GM19452 (cell line): Measurements from ENCODE around the gene RHOT1.
"Not testable (repeated sequence)": the region's sequence is repeated elsewhere in the genome, so short reads cannot be mapped to it uniquely, and the experiment has no call there.

Experiments
- ATAC-seq: cut with Tn5 transposase; IDR thresholded peaks from one replicate; pipeline ENCODE4 v1.9.1; 2021; ENCODE audit not compliant: unreplicated experiment

RHOT1 gene

DNA sequence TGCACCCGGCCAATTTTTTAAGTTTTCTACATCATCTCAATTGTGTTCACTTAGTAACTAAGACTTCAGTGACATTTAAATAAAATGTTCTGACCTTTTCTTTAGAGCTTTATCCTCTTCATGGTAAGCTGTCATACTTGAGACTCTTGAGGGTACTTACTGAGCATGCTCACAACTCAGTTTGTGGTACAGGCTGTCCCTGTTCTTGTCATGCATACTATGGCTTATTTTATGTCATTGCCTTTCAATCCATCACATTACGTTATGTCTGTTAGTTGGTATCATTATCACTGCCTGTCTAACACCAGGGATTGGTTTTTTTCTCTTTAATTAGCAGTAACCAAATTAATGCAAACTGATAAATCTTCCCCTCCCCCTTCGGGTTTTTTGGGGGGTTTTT is 81.4 kb downstream of the RHOT1 start:
- ATAC-seq = no peak

DNA sequence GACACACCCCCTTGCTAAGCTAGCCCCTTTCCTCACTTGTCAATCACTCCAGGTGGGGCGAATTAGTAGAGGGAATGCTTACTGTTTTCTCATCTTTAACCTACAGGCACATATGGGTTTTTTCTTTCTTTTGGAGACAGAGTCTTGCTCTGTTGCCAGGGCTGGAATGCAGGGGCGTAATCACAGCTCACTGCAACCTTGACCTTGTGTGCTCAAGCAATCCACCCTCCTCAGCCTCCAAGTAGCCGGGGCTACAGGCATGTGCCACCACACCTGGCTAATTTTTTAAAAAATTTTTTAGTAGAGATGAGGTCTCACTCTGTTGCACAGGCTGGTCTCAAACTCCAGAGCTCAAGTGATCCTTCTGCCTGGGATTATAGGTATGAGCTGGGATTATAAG is 84.6 kb downstream of the RHOT1 start:
- no peak for ATAC-seq

- ATAC-seq = no peak
Observed at GRCh38 chr17:32227910-32228309, 85.6 kb downstream of the RHOT1 start.

- ATAC-seq = no peak
Observed at GRCh38 chr17:32235588-32235987, 93.3 kb downstream of the RHOT1 start.

DNA sequence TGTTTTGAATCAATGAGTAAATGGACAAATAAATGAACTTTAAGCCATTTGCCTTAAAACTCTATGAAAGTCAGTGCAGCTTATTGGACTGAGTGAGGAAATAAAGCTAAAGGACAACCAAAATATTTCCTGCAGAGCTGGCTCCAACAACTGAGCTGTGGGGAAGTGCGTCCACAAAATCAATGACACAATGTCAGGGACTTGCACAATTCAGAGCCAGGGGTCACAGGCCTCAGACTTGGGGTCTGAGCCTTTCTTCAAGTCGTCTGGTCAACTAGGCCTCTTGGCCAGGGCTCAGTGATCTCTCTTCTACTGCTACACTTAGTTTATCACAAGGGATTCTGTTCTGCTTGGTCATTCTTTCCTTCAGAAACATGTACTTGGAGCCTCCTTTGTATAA is 97.2 kb downstream of the RHOT1 start:
- ATAC-seq = no peak

DNA sequence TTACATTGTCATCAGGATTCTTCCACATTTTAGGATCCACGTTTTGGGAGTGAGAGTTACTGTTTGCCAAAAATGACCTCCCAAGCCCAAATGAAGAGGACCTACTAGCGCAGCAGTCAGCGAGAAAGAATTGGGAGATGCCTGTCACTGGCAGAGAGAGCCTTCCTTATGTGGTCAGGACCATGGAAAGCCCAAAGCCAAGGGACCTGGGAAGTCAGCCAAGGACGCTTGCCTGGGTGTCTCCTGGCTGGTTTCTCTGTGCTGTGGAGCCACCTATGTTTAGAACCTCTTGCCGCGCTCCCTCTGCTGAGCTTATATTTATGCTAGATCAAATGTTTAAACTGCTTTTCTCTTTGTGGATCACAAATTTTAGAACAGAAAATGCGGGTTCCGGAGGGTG is 98.4 kb downstream of the RHOT1 start:
- ATAC-seq = no peak

DNA sequence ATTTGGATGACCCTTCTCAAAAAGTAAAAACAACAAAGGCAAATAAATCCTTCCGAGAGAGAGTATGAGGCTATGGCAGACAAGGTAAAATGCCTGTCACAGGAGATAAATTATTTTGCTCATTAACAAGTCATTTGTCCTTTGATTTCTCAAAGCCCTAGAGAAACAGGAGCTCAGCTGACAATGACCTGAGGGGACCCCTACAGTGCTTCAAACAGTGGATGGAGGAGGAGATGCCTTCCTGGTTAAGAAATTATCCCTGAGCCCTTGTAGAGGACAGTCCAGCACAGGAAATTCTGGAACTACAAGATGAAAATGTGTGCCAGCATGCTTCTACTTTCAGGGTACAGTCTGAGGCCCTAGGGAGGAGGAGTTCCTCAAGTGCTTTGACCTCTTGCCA is 99.3 kb downstream of the RHOT1 start:
- no peak for ATAC-seq

DNA sequence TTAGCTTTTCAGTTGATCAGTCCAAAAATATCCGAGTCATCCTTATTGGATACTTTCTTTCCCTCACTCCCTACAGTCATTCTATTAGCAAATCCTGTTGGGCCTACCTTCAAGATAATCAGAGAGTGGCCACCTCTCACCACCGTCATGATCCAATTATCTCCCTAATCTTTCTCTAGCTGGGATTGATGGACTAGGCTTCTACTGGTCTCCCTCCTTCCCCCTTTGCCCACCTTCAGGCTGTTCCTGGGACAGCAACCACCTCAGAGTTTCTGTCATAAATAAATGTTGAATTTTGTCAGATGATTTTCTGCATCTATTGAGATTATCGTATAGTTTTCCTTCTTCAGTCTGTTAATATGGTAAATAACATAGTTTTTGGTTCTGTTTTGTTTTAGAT is 107.2 kb downstream of the RHOT1 start:
- ATAC-seq = no peak

DNA sequence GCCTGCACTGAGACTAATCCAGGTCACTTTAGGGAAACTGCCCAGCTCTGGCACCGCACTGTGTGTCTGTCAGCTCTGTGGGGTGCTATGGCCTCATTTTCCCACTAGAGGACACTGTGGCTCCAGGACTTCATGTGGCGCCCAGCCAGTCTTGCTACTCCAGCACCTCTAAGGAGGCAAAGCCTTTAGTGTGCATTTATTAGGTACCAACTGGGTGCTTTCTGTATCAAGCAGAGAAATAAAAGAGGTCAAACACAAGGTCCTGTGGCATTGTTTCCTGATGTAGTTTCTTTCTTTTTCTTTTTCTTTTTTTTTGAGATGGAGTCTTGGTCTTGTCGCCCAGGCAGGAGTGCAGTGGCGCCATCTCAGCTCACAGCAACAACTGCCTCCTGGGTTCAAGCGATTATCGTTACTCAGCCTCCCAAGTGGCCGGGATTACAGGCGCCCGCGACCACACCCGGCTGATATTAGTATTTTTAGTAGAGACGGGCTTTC is 110.9 kb downstream of the RHOT1 start:
- no peak for ATAC-seq

DNA sequence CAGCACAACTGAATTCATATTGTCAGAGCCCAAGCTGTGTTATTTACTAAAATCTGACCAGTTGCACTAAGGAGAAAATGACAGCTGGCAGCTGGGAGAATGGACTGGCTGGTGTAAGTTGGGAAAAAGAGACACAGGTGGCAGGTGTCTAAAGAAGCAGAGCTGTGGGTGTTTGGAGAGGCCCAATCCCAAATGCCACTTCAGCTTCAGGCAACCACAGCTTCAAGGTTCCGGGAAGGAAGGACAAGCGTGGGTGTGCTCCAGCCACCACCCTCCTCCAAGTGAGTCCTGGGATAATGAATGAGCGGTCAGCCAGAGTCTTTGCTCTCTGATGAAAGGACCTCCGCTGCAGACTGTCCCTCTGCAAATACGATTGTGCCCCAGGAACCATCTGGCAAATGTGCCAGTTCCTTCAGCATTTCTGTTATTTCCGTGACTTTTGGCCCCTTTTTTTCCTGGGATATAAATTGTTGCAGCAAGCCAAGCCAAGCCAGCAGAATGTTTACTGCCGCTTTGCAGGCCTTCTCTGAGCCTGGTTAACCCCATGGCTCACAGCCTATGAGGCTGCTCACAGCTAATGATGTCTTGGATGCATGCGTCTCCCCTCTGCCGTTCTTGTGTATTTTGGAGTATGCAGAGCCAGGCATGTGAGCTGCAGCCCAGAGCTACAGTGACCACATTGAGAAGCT is 113.9 kb downstream of the RHOT1 start:
- no peak for ATAC-seq

DNA sequence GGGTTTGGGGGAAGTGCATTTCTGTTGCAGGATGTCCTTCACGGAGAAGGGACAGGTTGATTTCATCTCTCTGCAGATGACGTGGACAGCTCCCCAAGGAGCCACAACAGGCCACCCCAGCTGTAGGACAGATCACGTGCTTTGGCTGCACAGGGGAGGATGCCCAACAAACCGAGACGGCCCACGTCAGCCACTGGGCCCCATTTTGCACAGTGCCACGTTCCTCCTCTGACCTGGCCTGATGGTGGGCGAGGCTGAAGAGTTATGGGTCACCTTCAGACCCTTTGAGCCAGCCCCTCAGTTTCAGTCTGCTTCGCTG is 114.4 kb downstream of the RHOT1 start:
- ATAC-seq = no peak

- ATAC-seq = no peak
Observed at GRCh38 chr17:32258383-32259140, 116.3 kb downstream of the RHOT1 start.

DNA sequence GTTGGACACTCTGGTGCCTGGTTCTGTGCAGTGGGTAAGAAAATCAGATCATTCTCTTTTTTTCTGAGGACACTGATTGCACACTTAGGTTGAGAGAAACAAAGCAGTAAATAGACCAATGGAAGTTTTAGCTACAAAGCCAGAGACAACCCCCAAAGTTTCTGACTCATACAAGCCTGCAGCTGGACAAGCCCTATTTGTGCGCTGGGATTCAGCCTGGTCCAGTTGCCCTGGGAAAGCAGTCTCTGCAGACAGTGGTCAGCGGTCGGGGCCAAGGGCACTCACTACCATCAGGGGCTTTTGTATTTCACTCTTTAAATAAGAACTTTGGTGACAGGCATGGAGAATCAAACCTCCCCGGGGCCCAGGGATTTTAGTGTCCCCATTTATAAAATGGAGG is 117.3 kb downstream of the RHOT1 start:
- no peak for ATAC-seq

DNA sequence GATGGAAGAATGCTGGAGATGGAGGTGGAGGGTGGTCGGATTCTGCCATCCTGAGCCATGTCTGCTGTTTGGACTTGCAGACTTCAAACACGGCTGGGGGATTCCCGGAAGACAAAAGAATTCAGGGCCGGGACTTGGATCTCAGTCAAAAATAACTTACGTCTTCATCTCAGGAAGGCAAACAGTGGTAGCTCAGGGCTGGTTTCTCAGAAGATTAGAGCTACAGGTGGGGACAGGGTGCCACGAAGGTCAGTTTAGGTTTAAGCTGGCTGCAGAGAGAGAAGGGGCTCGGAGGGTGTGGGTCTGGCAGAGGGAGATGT is 119.1 kb downstream of the RHOT1 start:
- ATAC-seq = no peak

- no peak for ATAC-seq
Observed at GRCh38 chr17:32261936-32262510, 119.7 kb downstream of the RHOT1 start.

- ATAC-seq = not testable (repeated sequence)
Observed at GRCh38 chr17:32263515-32263914, 121.2 kb downstream of the RHOT1 start.

- no peak for ATAC-seq
Observed at GRCh38 chr17:32264140-32264799, 122.0 kb downstream of the RHOT1 start.

DNA sequence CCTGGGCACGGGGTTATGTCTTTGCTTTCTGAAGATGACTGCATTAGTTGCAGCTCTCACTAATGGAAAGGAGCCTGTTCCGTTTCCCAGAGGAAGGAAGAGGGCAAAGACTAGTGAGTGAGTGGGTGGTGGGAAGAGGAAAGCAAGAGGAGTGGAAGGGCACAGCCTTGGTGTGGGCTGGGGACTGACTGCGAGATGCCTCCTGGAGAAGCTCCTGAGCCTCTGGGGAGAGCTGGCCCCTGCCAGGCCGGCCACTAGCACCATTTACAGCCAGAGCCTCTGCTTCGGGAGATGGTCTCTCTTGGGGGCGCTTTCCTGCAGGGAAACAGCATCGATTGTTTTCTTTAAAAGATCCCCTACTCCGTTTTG is 122.5 kb downstream of the RHOT1 start:
- ATAC-seq = no peak

DNA sequence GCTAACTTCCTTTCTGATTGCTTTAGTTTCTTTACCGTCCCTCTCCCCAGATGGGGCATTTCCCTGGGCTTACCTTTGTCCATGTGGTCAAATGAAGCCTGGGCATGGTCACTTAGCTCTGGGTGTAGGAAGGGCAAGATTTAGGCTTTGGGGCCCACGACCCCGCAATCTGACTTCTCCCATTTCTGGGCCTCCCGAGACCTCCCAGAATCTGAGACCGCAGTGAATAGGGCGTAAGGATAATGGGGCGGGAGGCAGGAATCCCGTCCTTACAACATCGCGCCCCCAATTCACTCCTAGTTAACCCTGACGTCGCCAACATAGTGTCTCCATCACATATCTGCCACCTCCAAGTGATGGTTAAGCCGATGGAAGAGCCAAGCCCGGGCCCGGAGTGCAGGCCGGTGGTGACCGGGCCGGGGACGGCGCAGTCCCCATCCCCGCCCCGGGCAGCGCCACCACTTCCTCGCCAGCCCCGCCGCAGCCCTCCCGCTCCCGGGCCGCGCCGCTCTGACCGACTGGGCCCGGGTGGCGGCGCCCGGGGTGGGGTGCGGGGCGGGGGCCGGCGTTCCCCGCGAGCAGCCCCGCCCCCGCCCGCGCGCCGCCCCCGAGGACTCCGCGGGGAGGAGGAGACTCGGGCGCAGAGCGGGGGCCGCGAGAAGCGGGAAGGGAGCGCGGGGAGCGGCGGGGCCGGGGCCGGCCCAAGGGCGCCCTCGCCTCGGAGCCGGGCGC is 123.1 kb downstream of the RHOT1 start, which contains the start of gene RHBDL3:
Gene RHBDL3 (plus strand): TSS at position 641 of the 732 bp plus-strand sequence. CDS start 358 bp downstream, outside the sequence.
- ATAC-seq = no peak

GRCh38 chr17:32266051-32266388 is 123.7 kb downstream of the RHOT1 start:
- no peak for ATAC-seq
